Hippocampal formation (tissue), 2 donors: Measurements from ENCODE around the gene LYSET.
A peak's percentile ranks its signal among the peaks of the same experiment; 100 is the strongest.
"Not testable (repeated sequence)": the region's sequence is repeated elsewhere in the genome, so short reads cannot be mapped to it uniquely, and the experiment has no call there.

ENCODE experiments used
- DNase-seq, 2 donors: peaks; one replicate each; lab custom pipeline; 2025; lab: John Stamatoyannopoulos, UW

Gene LYSET

GRCh38 chr14:93168610-93169009 lies 16.5 kb upstream of the LYSET start:
- DNase-seq = not testable (repeated sequence)

GRCh38 chr14:93169619-93170018 lies 15.5 kb upstream of the LYSET start:
- not testable (repeated sequence) for DNase-seq

GRCh38 chr14:93170141-93170540 lies 15.0 kb upstream of the LYSET start:
- not testable (repeated sequence) for DNase-seq

DNA sequence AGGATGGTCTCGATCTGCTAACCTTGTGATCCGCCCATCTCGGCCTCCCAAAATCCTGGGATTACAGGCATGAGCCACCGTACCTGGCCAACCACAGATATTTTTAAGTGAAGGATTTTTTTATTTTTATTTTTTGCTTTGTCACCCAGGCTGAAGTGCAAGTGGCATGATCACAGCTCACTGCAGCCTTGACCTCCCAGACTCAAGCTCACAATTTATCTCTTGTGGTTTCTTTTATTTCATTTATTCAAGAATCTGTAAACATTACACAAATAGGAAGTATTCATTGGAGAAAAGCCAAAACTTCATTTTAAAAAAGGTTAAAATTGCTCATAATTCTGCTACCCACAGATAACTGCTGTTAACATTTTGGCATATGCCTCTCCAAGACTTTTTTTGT lies 13.7 kb upstream of the LYSET start:
- no peak for DNase-seq

- DNase-seq = no peak
Measured at GRCh38 chr14:93173943-93174395, 11.1 kb upstream of the LYSET start.

GRCh38 chr14:93174731-93175130 lies 10.4 kb upstream of the LYSET start:
- DNase-seq = not testable (repeated sequence)

DNA sequence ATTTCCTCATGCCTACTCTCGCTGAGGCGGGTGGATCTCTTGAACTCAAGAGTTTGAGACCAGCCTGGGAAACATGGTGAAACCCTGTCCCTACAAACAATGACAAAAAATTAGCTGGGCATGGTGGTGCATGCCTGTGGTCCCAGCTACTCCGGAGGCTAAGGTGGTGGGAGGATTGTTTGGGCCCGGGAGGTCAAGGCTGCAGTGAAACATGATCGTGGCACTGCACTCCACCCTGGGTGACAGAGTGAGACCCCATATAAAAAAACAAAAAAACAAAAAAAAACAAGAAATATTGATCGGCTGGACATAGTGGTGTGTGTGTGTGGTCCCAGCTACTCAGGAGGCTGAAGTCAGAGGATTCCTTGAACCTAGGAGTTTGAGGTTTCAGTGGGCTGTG lies 9.6 kb upstream of the LYSET start:
- no peak for DNase-seq

DNA sequence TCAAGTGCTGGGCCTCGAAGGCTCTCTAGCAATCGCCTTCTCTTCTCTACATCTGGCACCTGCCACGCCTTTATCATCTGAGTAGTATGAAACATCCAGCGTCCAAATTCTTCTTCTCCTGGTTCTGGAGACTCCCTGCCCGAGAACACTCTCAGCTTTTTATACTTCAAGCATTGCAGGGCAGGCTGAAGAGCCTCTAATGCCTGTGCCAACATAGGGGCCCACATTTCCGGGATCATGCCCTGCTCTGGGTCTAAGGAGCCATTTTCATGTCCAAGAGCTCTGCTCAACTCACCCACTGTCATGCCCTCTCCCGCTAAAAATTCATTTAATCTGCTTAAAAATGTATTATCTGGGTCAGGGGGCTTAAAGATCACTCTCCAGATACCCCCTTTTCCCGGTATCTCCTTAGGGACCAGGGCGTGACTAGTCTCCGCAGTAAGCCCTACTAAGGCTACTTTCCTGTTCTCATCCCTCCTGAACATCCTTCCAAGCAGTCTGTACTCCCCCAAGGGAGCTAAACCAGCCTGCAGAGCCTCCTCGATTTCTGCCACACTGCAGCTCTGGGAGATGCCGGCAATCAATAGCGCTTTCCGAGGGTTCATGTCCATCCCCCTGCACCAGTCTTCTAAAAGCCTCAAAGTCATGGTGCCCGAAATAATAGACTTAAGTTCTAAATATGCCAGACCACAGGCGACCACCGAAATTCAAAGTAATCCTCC lies 1.4 kb upstream of the LYSET start:
- no peak for DNase-seq

DNA sequence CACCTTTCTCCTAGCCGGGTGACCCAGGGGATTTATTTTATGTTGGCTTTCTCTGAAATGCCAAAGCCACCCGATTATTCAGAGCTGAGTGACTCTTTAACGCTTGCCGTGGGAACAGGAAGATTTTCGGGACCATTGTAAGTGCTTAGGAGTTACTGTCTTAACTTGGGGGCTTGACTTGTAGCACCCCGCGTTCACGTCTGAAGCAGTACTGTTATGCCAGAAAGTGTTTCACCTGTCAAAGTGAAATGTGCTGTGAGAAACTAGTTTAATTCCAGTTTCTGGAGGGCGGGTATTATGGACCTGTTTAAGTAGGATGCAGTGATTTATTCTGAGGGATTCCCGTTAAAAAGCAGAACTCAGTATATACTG lies 218 bp downstream of the LYSET start:
- no peak for DNase-seq

- no peak for DNase-seq
Measured at GRCh38 chr14:93186466-93186865, 1.3 kb downstream of the LYSET start.

GRCh38 chr14:93186956-93187355 lies 1.8 kb downstream of the LYSET start:
- DNase-seq = no peak

GRCh38 chr14:93195316-93195999 lies 10.3 kb downstream of the LYSET start:
- DNase-seq = no peak

- DNase-seq = no peak
Measured at GRCh38 chr14:93199031-93199430, 13.9 kb downstream of the LYSET start.

- DNase-seq = no peak
Measured at GRCh38 chr14:93200553-93200952, 15.4 kb downstream of the LYSET start.

DNA sequence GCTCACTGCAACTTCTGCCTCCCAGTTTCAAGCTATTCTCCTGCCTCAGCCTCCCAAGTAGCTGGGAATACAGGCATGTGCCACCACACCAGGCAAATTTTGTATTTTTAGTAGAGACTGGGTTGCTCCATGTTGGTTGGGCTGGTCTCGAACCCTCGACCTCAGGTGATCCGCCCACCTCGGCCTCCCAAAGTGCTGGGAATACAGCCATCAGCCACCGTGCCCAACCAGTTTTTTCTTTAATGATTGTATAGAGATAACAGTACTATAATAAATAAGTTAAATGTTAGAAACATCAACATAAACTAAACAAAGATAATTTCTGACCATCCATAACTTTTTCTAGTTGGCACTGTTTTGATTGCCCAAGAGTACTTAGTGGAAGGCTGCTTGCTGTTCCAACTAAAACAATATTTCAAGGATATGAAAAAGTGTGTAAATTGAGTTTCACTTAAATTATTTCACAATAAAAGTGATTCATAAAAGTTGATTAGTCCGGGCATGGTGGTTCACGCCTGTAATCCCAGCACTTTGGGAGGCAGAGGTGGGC lies 16.1 kb downstream of the LYSET start:
- DNase-seq = no peak

DNA sequence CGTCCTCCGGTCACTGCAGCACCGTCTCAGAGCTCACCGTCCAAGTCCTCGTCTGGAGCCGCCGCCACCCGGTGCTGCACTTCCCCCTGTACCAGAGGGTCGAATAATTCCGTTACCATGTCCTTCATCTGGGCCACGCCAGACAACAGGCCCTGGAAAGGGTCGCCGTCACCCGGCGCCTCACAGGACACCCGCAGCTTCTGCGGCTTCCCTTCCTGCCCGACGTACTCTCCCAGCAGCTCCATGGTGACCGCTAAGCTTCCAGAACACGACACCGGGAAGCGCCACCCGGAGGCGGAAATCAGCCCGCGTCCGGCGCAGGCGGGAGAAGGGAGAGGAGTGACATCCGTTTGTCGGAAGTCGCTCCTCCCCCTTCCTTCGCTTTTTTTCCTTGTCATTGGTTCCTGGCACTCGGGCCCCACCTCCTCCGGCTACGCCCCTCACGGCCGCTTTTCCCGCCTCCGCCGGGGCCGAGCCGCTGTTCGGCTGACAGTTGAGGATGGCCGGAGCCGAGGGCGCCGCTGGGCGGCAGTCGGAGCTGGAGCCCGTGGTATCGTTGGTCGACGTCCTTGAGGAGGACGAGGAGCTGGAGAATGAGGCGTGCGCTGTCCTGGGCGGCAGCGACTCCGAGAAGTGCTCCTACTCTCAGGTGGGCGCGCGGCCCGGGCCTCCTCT lies 21.8 kb downstream of the LYSET start, which contains the start of the genes GON7 and UBR7:
TSS of gene GON7 (minus strand) at position 273 of the 675 bp plus-strand sequence. CDS start at position 245, 28 bp downstream.
TSS of gene UBR7 (plus strand) at position 464 of the 675 bp plus-strand sequence. CDS start at position 500, 36 bp downstream.
- peak; percentile 96 to 97 for DNase-seq

DNA sequence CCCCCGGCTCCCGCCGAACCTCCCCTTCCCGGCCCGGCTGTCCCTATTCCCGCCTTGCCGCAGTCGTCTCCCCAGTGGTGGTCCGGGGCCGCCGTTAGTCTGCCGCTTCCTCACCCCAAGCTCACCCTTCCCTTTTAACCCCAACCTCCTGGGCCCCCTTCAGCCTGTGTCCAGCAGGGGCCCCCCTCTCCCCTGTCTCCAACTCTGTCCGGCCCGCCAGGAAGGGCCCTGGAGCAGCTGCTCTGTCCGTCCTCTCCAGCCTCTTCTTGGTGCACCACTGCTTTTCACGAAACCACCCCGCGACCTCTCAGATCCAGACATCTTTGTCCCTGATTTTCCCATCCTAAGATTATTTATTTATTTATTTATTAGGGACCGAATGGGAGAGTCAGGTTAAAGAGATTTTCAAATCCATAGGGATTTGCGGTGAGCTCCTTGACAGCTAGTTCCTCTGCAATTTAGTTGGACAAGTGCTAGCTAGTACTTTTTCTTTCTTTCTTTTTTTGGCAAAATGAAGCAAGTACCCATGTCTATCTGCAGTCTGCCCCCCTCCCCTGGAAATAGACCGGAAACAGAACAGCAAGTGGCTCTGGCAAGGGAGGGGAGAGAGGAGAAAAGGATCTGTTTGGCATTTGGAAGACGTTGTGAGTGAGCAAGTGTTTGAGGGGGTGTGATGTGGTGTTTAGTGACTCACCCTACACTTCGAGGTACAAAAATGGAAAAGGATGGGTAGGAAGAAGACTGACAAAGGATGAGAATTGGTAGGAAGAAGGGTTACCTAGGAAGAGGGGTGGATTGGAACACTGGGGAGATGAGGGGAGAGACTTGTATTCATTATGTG lies 22.6 kb downstream of the LYSET start:
- DNase-seq = peak in 1 of 2 donors; percentile 31

DNA sequence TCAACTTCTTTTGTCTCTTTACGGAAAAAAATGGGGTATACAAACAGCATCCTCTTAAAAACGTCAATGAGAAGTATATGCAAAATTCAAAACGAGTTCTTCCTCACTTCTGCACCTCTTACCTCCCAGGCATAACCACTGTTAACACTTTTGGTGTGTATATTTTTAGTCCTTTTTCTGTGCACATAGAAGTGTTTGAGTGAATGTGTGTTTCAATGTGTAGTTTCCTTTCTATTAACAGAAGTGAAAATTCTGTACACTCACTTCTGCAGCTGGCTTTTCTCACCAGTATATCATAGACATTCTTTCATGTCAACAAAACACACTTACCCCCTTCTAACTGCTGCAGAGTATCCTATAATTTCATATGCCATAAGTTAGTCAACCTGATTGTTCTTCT lies 27.3 kb downstream of the LYSET start:
- DNase-seq = no peak

DNA sequence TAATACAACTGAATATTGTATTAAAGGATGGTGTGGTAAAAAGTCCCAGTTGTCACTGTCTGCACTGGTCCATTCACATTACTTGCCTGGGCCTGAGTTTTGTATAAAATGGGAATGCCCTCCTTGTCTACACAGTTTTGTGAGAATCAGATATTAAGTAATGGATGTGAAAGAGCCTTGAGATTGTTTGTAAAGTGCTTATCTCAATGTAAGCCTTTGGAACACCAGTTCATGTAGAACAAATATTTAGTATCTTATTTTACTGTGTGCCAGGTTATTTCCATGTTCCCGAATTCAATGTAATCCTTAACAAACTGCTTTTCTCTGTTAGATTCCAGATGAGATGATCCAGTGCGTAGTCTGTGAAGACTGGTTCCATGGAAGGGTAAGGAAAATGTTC lies 29.5 kb downstream of the LYSET start:
- no peak for DNase-seq

- no peak for DNase-seq
Measured at GRCh38 chr14:93219103-93219726, 34.1 kb downstream of the LYSET start.

DNA sequence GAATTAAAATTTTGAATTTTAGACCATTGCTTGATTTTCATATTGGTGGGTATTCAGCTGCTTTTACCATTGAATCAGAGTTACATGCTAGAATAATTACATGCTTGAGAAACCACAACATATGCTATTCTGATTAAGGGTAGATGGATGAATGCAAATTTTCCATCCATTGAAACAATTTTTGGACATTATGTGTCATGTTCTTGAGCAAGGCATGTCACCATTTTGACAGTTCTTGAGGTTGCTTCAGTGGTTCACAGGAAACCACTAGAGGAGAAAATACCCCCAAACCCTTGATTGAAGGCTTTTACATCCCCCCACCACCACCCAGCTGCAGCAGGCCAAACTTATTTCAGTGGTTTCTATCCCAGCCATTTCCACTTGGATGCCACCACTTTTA lies 35.4 kb downstream of the LYSET start:
- no peak for DNase-seq
